Measurements from ENCODE around the gene LSM2. TPM values are rescaled to one million over a fixed set of nuclear protein-coding genes. Genes with fewer than 3 reads are reported as not detected.

LSM2 gene
- total and polyA plus RNA-seq, 12 donors: 17.5 to 52.0 (median 23.0) TPM

- WGBS, 2 donors: 77% methylated on average over 8 of the region's 8 CpGs
- no peak for DNase-seq
- TF ChIP-seq CTCF (IDR thresholded peaks at IDR 0.05): no peak
- Histone ChIP-seq H3K4me1 (no peaks in the 10 kb centered on the region), H3K27me3 (no peaks in the 10 kb centered on the region), H3K9me3 (no peaks in the 10 kb centered on the region), H3K4me3 (no peak overlapping the region), H3K36me3 (no peaks in the 10 kb centered on the region), H3K27ac (no peak overlapping the region)
- intact Hi-C loops (cut with DNase I): no loop called here
- no peak for ATAC-seq
Measured at GRCh38 chr6:31752739-31753319, 53.9 kb downstream of the LSM2 start.

GRCh38 chr6:31750411-31751022 is 56.2 kb downstream of the LSM2 start:
- Histone ChIP-seq H3K27me3 (no peaks in the 10 kb centered on the region), H3K36me3 (peaks cover 0 to 8% (median 0%) of the 10 kb centered on the region in 9 donors), H3K4me3 (no peak overlapping the region), H3K27ac (no peak overlapping the region), H3K4me1 (no peaks in the 10 kb centered on the region), H3K9me3 (no peaks in the 10 kb centered on the region)
- intact Hi-C loops (cut with DNase I): no loop called here
- 86 to 87% methylated on average over 7 of the region's 7 CpGs for WGBS, 2 donors
- ATAC-seq (peak in 2 of 8 donors; percentile 53 to 58), DNase-seq (no peak)
- no peak for TF ChIP-seq CTCF (IDR thresholded peaks at IDR 0.05)

- Histone ChIP-seq H3K4me1 (no peaks in the 10 kb centered on the region), H3K9me3 (no peaks in the 10 kb centered on the region), H3K27me3 (no peaks in the 10 kb centered on the region), H3K36me3 (peaks cover 0 to 8% (median 0%) of the 10 kb centered on the region in 9 donors), H3K27ac (no peak overlapping the region), H3K4me3 (no peak overlapping the region)
- WGBS, 2 donors: 95% methylated on average over 8 of the region's 8 CpGs
- intact Hi-C loops (cut with DNase I): no loop called here
- ATAC-seq (no peak), DNase-seq (no peak)
- no peak for TF ChIP-seq CTCF (IDR thresholded peaks at IDR 0.05)
Measured at GRCh38 chr6:31749301-31750036, 57.3 kb downstream of the LSM2 start.

Other genes with a start within 250 kb of the LSM2 start
Only the 30 nearest of the 40 such genes appear.
- 100 to 1,000 TPM; 262 to 347 (median 300) TPM for gene BAG6, start 154.3 kb downstream of the LSM2 start, total RNA-seq
- gene BAG6, start 154.3 kb downstream of the LSM2 start, polyA plus RNA-seq: 100 to 1,000 TPM; 311 to 522 TPM
- 1 to 10 TPM; 1.8 to 3.9 (median 2.5) TPM for gene APOM, start 151.1 kb downstream of the LSM2 start, total RNA-seq
- 1 to 10 TPM; 3.2 to 7.4 TPM for gene APOM, start 151.1 kb downstream of the LSM2 start, polyA plus RNA-seq
- 10 to 100 TPM; 15.9 to 23.3 (median 18.0) TPM for gene C6orf47, start 146.2 kb downstream of the LSM2 start, total RNA-seq
- gene C6orf47, start 146.2 kb downstream of the LSM2 start, polyA plus RNA-seq: 10 to 100 TPM; 18.5 to 22.2 TPM
- 10 to 100 TPM; 14.5 to 23.8 (median 18.3) TPM for gene GPANK1, start 142.0 kb downstream of the LSM2 start, total RNA-seq
- gene GPANK1, start 142.0 kb downstream of the LSM2 start, polyA plus RNA-seq: 10 to 100 TPM; 15.4 to 17.8 TPM
- gene CSNK2B, start 140.9 kb downstream of the LSM2 start, total RNA-seq: 100 to 1,000 TPM; 101 to 153 (median 115) TPM
- 100 to 1,000 TPM; 109 to 199 TPM for gene CSNK2B, start 140.9 kb downstream of the LSM2 start, polyA plus RNA-seq
- 1 to 10 TPM; 2.4 to 6.7 (median 3.8) TPM for gene LY6G5B, start 137.0 kb downstream of the LSM2 start, total RNA-seq
- 1 to 10 TPM; 3.6 to 7.3 TPM for gene LY6G5B, start 137.0 kb downstream of the LSM2 start, polyA plus RNA-seq
- gene LY6G5C, start 125.9 kb downstream of the LSM2 start, total RNA-seq: 1 to 10 TPM; 1.2 to 3.5 (median 1.9) TPM
- 1 to 10 TPM; 2.0 to 2.6 TPM for gene LY6G5C, start 125.9 kb downstream of the LSM2 start, polyA plus RNA-seq
- 10 to 100 TPM; 24.3 to 40.3 (median 28.7) TPM for gene ABHD16A, start 103.6 kb downstream of the LSM2 start, total RNA-seq
- 10 to 100 TPM; 28.0 to 45.2 TPM for gene ABHD16A, start 103.6 kb downstream of the LSM2 start, polyA plus RNA-seq
- not detected for gene LY6G6F, start 100.1 kb downstream of the LSM2 start, total RNA-seq
- not detected for gene LY6G6F, start 100.1 kb downstream of the LSM2 start, polyA plus RNA-seq
- gene LY6G6D, start 91.6 kb downstream of the LSM2 start, total RNA-seq: not detected
- not detected for gene LY6G6D, start 91.6 kb downstream of the LSM2 start, polyA plus RNA-seq
- gene LY6G6C, start 85.2 kb downstream of the LSM2 start, total RNA-seq: not detected
- gene LY6G6C, start 85.2 kb downstream of the LSM2 start, polyA plus RNA-seq: not detected
- under 1 TPM in 7 of 10 donors, not detected in 3; 0.11 to 0.97 (median 0.27) TPM for gene MPIG6B, start 83.6 kb downstream of the LSM2 start, total RNA-seq
- gene MPIG6B, start 83.6 kb downstream of the LSM2 start, polyA plus RNA-seq: under 1 TPM; 0.13 to 0.37 TPM
- gene DDAH2, start 77.7 kb downstream of the LSM2 start, total RNA-seq: 10 to 100 TPM; 35.2 to 61.6 (median 51.5) TPM
- 100 to 1,000 TPM in 1 of 2 donors, 10 to 100 TPM in 1; 96.4 to 117 TPM for gene DDAH2, start 77.7 kb downstream of the LSM2 start, polyA plus RNA-seq
- 100 to 1,000 TPM in 2 of 10 donors, 10 to 100 TPM in 8; 64.5 to 219 (median 87.9) TPM for gene CLIC1, start 70.4 kb downstream of the LSM2 start, total RNA-seq
- 100 to 1,000 TPM in 1 of 2 donors, 10 to 100 TPM in 1; 51.1 to 400 TPM for gene CLIC1, start 70.4 kb downstream of the LSM2 start, polyA plus RNA-seq
- gene MSH5, start 67.0 kb downstream of the LSM2 start, total RNA-seq: 1 to 10 TPM in 8 of 10 donors, under 1 TPM in 2; 0.89 to 4.3 (median 2.6) TPM
- 1 to 10 TPM in 1 of 2 donors, under 1 TPM in 1; 0.97 to 6.1 TPM for gene MSH5, start 67.0 kb downstream of the LSM2 start, polyA plus RNA-seq
- 1 to 10 TPM in 1 of 10 donors, under 1 TPM in 6, not detected in 3; 0.52 to 1.2 (median 0.72) TPM for gene SAPCD1, start 44.3 kb downstream of the LSM2 start, total RNA-seq
- 1 to 10 TPM in 1 of 2 donors, under 1 TPM in 1; 0.36 to 1.9 TPM for gene SAPCD1, start 44.3 kb downstream of the LSM2 start, polyA plus RNA-seq
- 10 to 100 TPM in 9 of 10 donors, 1 to 10 TPM in 1; 10.0 to 28.3 (median 20.8) TPM for gene VWA7, start 29.6 kb downstream of the LSM2 start, total RNA-seq
- 1 to 10 TPM; 2.2 to 6.6 TPM for gene VWA7, start 29.6 kb downstream of the LSM2 start, polyA plus RNA-seq
- 10 to 100 TPM; 22.4 to 43.4 (median 29.5) TPM for gene VARS1, start 11.2 kb downstream of the LSM2 start, total RNA-seq
- gene VARS1, start 11.2 kb downstream of the LSM2 start, polyA plus RNA-seq: 10 to 100 TPM; 26.5 to 44.0 TPM
- gene HSPA1L, start 8.3 kb upstream of the LSM2 start, total RNA-seq: 1 to 10 TPM; 1.1 to 2.9 (median 1.9) TPM
- gene HSPA1L, start 8.3 kb upstream of the LSM2 start, polyA plus RNA-seq: 1 to 10 TPM in 1 of 2 donors, under 1 TPM in 1; 0.80 to 1.4 TPM
- gene HSPA1A, start 8.6 kb upstream of the LSM2 start, total RNA-seq: 100 to 1,000 TPM; 202 to 679 (median 259) TPM
- 100 to 1,000 TPM; 113 to 166 TPM for gene HSPA1A, start 8.6 kb upstream of the LSM2 start, polyA plus RNA-seq
- gene HSPA1B, start 20.8 kb upstream of the LSM2 start, total RNA-seq: 100 to 1,000 TPM; 126 to 258 (median 169) TPM
- gene HSPA1B, start 20.8 kb upstream of the LSM2 start, polyA plus RNA-seq: 100 to 1,000 TPM in 1 of 2 donors, 10 to 100 TPM in 1; 16.9 to 122 TPM
- gene NEU1, start 55.9 kb upstream of the LSM2 start, total RNA-seq: 10 to 100 TPM; 18.1 to 32.4 (median 22.3) TPM
- gene NEU1, start 55.9 kb upstream of the LSM2 start, polyA plus RNA-seq: 10 to 100 TPM; 15.7 to 48.0 TPM
- gene SLC44A4, start 72.0 kb upstream of the LSM2 start, total RNA-seq: under 1 TPM in 2 of 10 donors, not detected in 8; 0.14 to 0.24 TPM
- gene SLC44A4, start 72.0 kb upstream of the LSM2 start, polyA plus RNA-seq: under 1 TPM in 1 of 2 donors, not detected in 1; 0.03 TPM
- 10 to 100 TPM in 9 of 10 donors, 1 to 10 TPM in 1; 6.4 to 18.7 (median 14.2) TPM for gene EHMT2, start 90.7 kb upstream of the LSM2 start, total RNA-seq
- gene EHMT2, start 90.7 kb upstream of the LSM2 start, polyA plus RNA-seq: 10 to 100 TPM; 13.2 to 21.7 TPM
- 1 to 10 TPM; 1.5 to 4.9 (median 2.8) TPM for gene ZBTB12, start 95.1 kb upstream of the LSM2 start, total RNA-seq
- gene ZBTB12, start 95.1 kb upstream of the LSM2 start, polyA plus RNA-seq: 1 to 10 TPM; 2.0 TPM
- 10 to 100 TPM in 2 of 10 donors, 1 to 10 TPM in 8; 2.0 to 63.0 (median 4.2) TPM for gene C2, start 120.8 kb upstream of the LSM2 start, total RNA-seq
- gene C2, start 120.8 kb upstream of the LSM2 start, polyA plus RNA-seq: 1 to 10 TPM; 1.1 to 1.7 TPM
- gene CFB, start 139.1 kb upstream of the LSM2 start, total RNA-seq: 10 to 100 TPM in 1 of 10 donors, 1 to 10 TPM in 9; 2.8 to 24.4 (median 4.7) TPM
- 10 to 100 TPM in 1 of 2 donors, 1 to 10 TPM in 1; 6.6 to 15.8 TPM for gene CFB, start 139.1 kb upstream of the LSM2 start, polyA plus RNA-seq
- gene NELFE, start 152.0 kb upstream of the LSM2 start, total RNA-seq: 10 to 100 TPM; 38.2 to 52.8 (median 45.7) TPM
- gene NELFE, start 152.0 kb upstream of the LSM2 start, polyA plus RNA-seq: 10 to 100 TPM; 36.5 to 70.4 TPM
- 10 to 100 TPM; 21.8 to 45.5 (median 32.2) TPM for gene SKIC2, start 152.2 kb upstream of the LSM2 start, total RNA-seq
- 10 to 100 TPM; 37.8 to 67.4 TPM for gene SKIC2, start 152.2 kb upstream of the LSM2 start, polyA plus RNA-seq
- gene DXO, start 165.2 kb upstream of the LSM2 start, total RNA-seq: 10 to 100 TPM in 8 of 10 donors, 1 to 10 TPM in 2; 8.4 to 15.7 (median 13.2) TPM
- 10 to 100 TPM; 13.6 to 23.4 TPM for gene DXO, start 165.2 kb upstream of the LSM2 start, polyA plus RNA-seq

All from heart right ventricle (tissue), 16 donors.